ENCODE data around the gene KRTAP23-1.

- TF ChIP-seq, protein P1, sequence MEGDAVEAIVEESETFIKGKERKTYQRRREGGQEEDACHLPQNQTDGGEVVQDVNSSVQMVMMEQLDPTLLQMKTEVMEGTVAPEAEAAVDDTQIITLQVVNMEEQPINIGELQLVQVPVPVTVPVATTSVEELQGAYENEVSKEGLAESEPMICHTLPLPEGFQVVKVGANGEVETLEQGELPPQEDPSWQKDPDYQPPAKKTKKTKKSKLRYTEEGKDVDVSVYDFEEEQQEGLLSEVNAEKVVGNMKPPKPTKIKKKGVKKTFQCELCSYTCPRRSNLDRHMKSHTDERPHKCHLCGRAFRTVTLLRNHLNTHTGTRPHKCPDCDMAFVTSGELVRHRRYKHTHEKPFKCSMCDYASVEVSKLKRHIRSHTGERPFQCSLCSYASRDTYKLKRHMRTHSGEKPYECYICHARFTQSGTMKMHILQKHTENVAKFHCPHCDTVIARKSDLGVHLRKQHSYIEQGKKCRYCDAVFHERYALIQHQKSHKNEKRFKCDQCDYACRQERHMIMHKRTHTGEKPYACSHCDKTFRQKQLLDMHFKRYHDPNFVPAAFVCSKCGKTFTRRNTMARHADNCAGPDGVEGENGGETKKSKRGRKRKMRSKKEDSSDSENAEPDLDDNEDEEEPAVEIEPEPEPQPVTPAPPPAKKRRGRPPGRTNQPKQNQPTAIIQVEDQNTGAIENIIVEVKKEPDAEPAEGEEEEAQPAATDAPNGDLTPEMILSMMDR (IDR thresholded peaks at IDR 0.05; ENCODE audit: low read depth, low read length): no peak
- TF ChIP-seq EZH2phosphoT487 (IDR thresholded peaks at IDR 0.05; ENCODE audit: low read depth): no peak
These were observed 19.1 kb downstream of the KRTAP23-1 start for GRCh38 chr21:30329203-30329875.

All from OCI-LY3 (cell line).